Fibroblast of the aortic adventitia (primary cell): ENCODE results near the gene HIP1. TPM values are rescaled to one million over a fixed set of nuclear protein-coding genes. Genes with fewer than 3 reads are reported as not detected.
"Not testable (repeated sequence)": the region's sequence is repeated elsewhere in the genome, so short reads cannot be mapped to it uniquely, and the experiment has no call there.

Experiments
- DNase-seq: peaks from one replicate; pipeline ENCODE4 v3.0.0-alpha.2; 2010; ENCODE audit warnings: low read depth
- H3K4me3 ChIP-seq: 2 replicates; pipeline ENCODE4 v1.5.1; 2011; ENCODE audit warnings: low read depth, mild to moderate bottlenecking, control low read depth, low read length, moderate library complexity
- CTCF ChIP-seq: IDR thresholded peaks from 2 replicates; pipeline ENCODE4 v1.5.1; 2011; ENCODE audit warnings: mild to moderate bottlenecking, low read length, control low read depth, inconsistent platforms; ENCODE audit not compliant: insufficient read depth
- total RNA-seq: library from RNA; depleted of rRNA; stranded (reverse); fragments of >200 nt; gene quantifications from 2 replicates; pipeline ENCODE4 v1.2.3, GENCODE V29; 2012; ENCODE audit warnings: low replicate concordance

Gene HIP1
- total RNA-seq, 1 donor = 9.3 TPM

DNA sequence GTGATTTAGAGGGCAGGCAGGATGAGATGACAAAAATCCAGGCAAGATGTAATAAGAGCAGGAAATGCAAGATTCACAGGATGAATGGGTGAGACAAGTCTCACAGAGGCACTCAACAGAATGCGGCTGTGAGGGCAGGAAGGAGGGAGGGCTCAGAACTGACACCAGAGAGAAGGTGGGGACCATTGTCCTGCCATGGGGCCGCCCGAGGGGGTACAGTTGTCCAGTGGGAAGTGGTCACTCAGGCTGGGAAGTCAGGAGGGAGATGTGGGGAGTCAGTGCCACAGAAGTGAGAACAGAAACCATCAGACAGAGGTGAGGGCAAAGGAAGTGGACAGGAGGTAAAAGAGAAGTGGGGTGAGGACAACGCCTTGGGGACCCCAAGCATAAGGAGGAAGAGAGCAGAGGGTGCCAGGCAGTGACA is 8.9 kb downstream of the HIP1 start:
- no peak for TF ChIP-seq CTCF
- DNase-seq = no peak
- H3K4me3 ChIP-seq = no peak overlapping the region

DNA sequence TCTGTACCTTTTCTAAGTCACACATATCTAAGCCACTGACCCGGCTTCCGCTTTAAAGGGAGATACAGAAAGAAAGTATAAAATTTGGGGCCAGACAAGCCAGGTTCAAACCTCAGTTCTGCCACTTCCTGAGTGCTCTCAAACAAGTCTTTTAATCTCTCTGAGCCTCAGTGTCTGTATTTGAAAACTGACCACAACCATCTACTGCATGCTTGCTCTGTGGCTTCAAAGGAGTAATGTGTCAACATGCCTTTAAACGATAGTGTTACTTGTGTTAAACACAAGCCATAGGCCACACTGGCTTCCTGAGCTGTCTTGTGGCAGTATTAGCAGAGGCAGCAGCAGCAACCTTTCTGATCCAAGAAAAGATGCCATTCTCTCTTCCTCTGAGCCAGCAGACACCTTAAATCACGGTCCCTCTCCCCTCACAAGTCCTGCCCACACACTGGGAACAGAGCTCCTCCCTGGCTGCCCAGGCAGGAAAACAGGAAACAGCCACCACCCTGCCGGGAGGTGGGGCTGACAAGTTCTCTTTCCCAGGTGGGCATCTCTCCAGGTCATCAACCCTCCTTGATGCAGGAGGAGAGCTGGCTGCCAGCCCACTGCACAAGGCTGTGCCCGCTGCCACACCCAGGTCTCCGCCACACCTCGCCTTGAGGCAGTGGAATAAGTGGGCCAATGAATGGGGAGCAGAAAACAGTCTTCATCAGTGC is 10.7 kb downstream of the HIP1 start:
- TF ChIP-seq CTCF = no peak
- H3K4me3 ChIP-seq = no peak overlapping the region
- peak; percentile 13 for DNase-seq

DNA sequence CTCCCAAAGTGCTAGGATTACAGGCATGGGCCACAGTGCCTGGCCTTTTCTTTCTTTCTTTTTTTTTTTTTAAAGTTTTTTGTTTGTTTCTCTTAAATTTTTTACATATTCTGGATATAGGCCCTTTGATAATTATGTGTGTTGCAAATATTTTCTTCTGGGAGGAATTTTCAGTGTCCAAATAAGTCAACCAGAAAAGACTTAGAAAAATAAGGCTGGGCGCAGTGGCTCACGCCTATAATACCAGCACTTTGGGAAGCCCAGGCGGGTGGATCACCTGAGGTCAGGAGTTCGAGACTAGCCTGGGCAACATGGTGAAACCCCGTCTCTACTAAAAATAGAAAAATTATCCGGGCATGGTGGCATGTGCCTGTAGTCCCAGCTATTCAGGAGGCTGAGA is 11.4 kb downstream of the HIP1 start:
- not testable (repeated sequence) for DNase-seq, H3K4me3 ChIP-seq

- TF ChIP-seq CTCF = no peak
- DNase-seq = no peak
- no peak overlapping the region for H3K4me3 ChIP-seq
Measured at GRCh38 chr7:75725306-75725705, 13.4 kb downstream of the HIP1 start.

DNA sequence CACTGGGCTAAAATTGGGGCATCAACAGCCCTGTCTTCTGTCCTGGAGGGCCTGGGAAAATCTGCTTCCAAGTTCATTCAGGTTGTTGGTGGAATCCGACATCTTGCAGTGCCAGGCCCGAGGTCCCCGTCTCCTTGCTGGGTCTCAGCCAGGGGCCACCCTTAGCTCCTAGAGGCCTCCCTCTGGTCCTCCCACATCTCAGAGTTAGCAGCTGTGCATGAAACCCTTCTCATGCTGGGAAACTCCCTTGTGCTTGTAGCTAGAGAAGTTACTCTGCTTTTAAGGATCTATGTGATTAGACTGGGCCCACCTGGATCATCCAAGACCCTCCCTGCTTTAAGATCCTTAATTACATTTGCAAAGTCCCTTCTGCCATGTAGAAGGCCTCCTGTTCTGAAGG is 15.3 kb downstream of the HIP1 start:
- no peak for TF ChIP-seq CTCF
- no peak for DNase-seq
- no peak overlapping the region for H3K4me3 ChIP-seq

DNA sequence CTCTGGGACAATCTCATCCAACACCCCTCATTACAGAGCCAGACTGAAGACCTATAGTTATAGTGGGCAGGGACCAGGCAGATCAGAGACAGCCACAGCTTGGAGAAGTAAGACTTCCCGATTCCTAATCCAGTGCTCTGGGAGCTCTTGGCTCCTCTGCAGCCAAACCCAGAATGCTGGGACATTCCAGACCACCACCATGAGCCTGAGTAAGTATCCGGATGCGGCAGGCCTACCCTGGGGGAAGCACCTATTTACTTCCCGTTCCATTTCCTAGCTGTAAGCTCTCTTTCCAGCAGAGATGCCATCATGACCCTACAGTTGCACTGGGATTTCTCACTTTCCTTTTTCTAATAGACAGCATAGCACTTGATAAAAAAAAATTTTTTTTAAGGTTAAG is 16.4 kb downstream of the HIP1 start:
- no peak for DNase-seq
- TF ChIP-seq CTCF = no peak
- no peak overlapping the region for H3K4me3 ChIP-seq

DNA sequence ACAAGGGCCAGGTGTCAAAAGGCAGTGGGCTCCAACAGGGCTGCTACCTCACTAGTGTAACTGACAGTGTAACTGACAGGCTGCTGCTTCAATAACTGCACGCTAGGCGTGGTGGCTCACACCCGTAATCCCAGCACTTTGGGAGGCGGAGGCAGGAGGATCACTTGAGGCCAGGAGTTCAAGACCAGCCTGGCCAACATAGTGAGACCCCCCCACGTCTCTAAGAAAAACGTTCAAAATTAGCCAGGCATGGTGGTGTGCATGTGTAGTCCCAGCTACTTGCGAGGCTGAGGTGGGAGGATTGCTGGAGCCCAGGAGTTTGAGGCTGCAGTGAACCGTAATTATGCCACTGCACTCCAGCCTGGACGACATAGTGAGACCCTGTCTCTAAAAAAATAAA is 16.8 kb downstream of the HIP1 start:
- not testable (repeated sequence) for DNase-seq, H3K4me3 ChIP-seq

GRCh38 chr7:75721426-75721825 is 17.3 kb downstream of the HIP1 start:
- no peak for TF ChIP-seq CTCF
- H3K4me3 ChIP-seq = no peak overlapping the region
- DNase-seq = no peak
